Testis (tissue), 3 donors: ENCODE data around the gene PTPRN2. TPM values are rescaled to one million over a fixed set of nuclear protein-coding genes. Genes with fewer than 3 reads are reported as not detected.

ENCODE experiments used
- DNase-seq: peaks from one replicate; pipeline ENCODE4 v3.0.0-alpha.2; 2019
- H3K27ac ChIP-seq, 2 donors: fragments of 200-600 bp; sonication (generic); one replicate each; pipeline ENCODE4 v1.5.1; 2019
- H3K27me3 ChIP-seq: fragments of 200-600 bp; sonication (generic); one replicate; pipeline ENCODE4 v1.5.1; 2019
- H3K36me3 ChIP-seq: fragments of 200-600 bp; sonication (generic); one replicate; pipeline ENCODE4 v1.5.1; 2017; ENCODE audit warnings: low read depth; ENCODE audit errors: missing control alignments
- H3K4me1 ChIP-seq: fragments of 200-600 bp; sonication (generic); one replicate; pipeline ENCODE4 v1.5.1; 2019
- H3K4me3 ChIP-seq, 2 donors: fragments of 200-600 bp; sonication (generic); one replicate each; pipeline ENCODE4 v1.5.1; 2017 to 2019
- H3K9me3 ChIP-seq: fragments of 200-600 bp; sonication (generic); one replicate; pipeline ENCODE4 v1.5.1; 2017
- POLR2A ChIP-seq: fragments of 450-650 bp; IDR thresholded peaks from one replicate; pipeline ENCODE4 v1.6.1; 2017; ENCODE audit warnings: antibody characterized with exemption, mild to moderate bottlenecking, moderate library complexity
- WGBS, 2 donors: methylation state at CpG; one replicate each; pipeline ENCODE4 v1.1.5; 2018; 5-methylcytosine and 5-hydroxymethylcytosine counted together
- intact Hi-C: fragments of 100-400 bp; cut with DNase I; formaldehyde crosslinking; loops from one replicate; pipeline ENCODE4 v1.15.1; 2023; ENCODE audit warnings: low total_unique reads
- polyA plus RNA-seq: library from polyadenylated mRNA; stranded (reverse); fragments of 350-450 nt; fragmentation: Illumina TruSeq; extraction: RNeasy Lipid Tissue Mini Kit (QIAGEN cat#74804); gene quantifications from one replicate; pipeline ENCODE4 v1.2.3, GENCODE V29; 2014; ENCODE audit warnings: low read depth, low replicate concordance; ENCODE audit not compliant: insufficient read depth
- total RNA-seq, 2 donors: library from RNA; depleted of rRNA; stranded (reverse); fragments of >200 nt; gene quantifications; one replicate each; pipeline ENCODE4 v1.2.3, GENCODE V29; 2016
- TF ChIP-seq, protein P1 (sequence below), 3 experiments: fragments of 450-650 bp in 2 of 3; fragments of 200-600 bp in 1 of 3; sonication (generic) in 1 of 3; IDR thresholded peaks; one replicate each; pipeline ENCODE4 v1.5.1; 2016 to 2019; ENCODE audit warnings: antibody characterized with exemption in 3 of 3, mild to moderate bottlenecking in 2 of 3, moderate library complexity in 1 of 3

PTPRN2 gene
- total and polyA plus RNA-seq, 3 donors from 2014 or later = 9.3 to 10.8 (median 9.8) TPM

DNA sequence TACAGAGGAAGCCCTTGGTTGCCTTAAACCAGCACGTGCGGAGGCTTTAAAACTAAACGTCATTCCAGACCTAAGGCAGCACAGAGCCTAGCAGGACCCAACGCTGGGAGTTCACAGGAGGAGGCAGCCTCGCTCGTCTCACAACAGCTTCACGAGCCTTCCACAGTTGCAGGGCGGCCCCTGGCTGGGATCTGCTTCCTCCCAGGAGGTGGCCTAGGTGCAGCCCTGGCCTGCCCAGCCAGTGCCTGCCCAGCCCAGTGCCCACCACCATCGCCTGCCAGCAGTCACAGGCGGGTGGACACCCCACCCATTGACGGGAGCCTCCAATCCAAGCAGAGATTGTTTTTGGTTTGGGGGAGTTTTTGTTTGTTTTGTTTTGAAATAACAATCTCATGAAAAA is 96.5 kb downstream of the PTPRN2 start:
- 71 to 74% methylated on average over 6 to 11 of the region's 11 CpGs for WGBS, 2 donors
- Histone ChIP-seq H3K36me3 (no peaks in the 10 kb centered on the region), H3K27me3 (no peaks in the 10 kb centered on the region), H3K9me3 (no peaks in the 10 kb centered on the region), H3K4me3 (no peak overlapping the region), H3K4me1 (no peaks in the 10 kb centered on the region), H3K27ac (no peak overlapping the region)
- intact Hi-C loops = no loop called here
- TF ChIP-seq, protein P1, sequence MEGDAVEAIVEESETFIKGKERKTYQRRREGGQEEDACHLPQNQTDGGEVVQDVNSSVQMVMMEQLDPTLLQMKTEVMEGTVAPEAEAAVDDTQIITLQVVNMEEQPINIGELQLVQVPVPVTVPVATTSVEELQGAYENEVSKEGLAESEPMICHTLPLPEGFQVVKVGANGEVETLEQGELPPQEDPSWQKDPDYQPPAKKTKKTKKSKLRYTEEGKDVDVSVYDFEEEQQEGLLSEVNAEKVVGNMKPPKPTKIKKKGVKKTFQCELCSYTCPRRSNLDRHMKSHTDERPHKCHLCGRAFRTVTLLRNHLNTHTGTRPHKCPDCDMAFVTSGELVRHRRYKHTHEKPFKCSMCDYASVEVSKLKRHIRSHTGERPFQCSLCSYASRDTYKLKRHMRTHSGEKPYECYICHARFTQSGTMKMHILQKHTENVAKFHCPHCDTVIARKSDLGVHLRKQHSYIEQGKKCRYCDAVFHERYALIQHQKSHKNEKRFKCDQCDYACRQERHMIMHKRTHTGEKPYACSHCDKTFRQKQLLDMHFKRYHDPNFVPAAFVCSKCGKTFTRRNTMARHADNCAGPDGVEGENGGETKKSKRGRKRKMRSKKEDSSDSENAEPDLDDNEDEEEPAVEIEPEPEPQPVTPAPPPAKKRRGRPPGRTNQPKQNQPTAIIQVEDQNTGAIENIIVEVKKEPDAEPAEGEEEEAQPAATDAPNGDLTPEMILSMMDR (IDR thresholded peaks at IDR 0.05) = no peak
- no peak for TF ChIP-seq POLR2A
- no peak for DNase-seq

DNA sequence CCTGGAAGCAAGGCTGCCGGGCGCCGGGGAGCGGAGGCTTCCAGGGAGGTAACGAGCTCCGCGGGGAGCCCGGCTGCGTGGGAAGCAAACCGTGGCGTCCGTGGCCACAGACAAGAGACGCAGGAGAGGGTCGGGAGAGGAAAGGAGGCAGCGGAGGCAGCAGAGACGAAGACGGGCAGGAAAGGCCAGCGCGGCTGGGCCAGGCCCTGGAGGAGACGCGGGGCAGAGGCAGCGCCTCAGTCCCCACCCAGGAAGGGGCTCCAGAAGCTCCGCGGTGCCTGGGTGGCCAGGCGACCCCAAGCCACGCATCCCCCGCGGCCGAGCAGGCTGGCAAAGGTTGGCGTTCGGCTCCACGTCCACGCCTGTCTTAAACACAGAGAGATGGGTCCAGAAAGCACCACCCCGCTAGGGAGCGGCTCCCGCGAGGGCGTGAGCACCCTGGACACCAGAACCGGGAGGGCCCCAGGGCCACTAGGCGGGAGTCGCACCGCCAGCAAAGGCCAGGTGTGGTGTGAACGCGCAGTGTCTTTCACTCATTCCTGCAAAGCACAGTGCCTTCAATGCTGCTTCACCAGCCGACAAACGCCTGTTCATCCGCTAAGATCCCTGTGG is 97.3 kb downstream of the PTPRN2 start:
- intact Hi-C loops = no loop called here
- no peaks in the 10 kb centered on the region for H3K27me3 ChIP-seq
- no peak for DNase-seq
- WGBS, 2 donors = 88% methylated on average over 27 to 43 of the region's 47 CpGs
- no peaks in the 10 kb centered on the region for H3K4me1 ChIP-seq
- H3K27ac ChIP-seq = no peak overlapping the region
- peak overlapping the region in 1 of 2 donors; percentile 20 for H3K4me3 ChIP-seq
- H3K9me3 ChIP-seq = no peaks in the 10 kb centered on the region
- TF ChIP-seq, protein P1 (IDR thresholded peaks at IDR 0.05) = no peak
- no peak for TF ChIP-seq POLR2A
- H3K36me3 ChIP-seq = no peaks in the 10 kb centered on the region

DNA sequence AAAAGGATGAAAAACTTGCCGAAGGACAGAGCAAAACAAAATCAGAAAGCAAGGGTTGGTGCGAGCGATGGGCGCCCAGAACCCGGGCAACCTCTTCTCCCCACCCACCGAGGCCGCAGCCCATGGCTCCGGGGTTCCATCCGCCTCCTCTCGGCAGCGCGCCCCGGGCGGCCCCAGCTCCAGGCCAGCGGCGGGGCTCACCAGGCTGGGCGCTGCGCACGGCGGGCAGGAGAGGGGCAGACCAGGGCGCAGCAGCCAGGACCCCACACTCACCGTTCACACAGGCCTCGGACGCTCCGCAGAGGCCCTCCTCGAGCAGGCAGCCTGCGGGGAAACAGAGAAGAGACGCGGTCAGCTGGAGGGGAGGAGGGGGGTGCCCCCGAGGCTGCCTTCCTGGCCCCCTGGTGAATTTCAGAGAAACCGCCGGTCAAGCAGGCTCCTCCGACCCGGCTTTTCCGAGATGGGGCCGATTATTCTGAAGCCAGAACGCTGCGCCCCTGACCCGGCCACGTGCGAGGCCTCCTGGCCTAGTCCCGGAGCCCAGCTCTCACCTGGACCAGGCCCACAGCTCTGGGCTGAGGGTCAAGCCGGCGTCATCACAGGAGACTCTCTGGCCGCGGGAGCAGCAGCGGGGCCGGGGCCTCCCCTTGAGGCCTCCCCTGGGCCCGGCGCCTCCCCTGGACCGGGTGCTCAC is 98.0 kb downstream of the PTPRN2 start:
- peak overlapping the region in 1 of 2 donors; percentile 20 for H3K4me3 ChIP-seq
- H3K4me1 ChIP-seq = no peaks in the 10 kb centered on the region
- no peak for DNase-seq
- H3K27ac ChIP-seq = no peak overlapping the region
- WGBS, 2 donors = 77 to 79% methylated on average over 20 to 51 of the region's 51 CpGs
- no peaks in the 10 kb centered on the region for H3K9me3 ChIP-seq
- no peaks in the 10 kb centered on the region for H3K27me3 ChIP-seq
- TF ChIP-seq, protein P1 (IDR thresholded peaks at IDR 0.05) = no peak
- TF ChIP-seq POLR2A = no peak
- no peaks in the 10 kb centered on the region for H3K36me3 ChIP-seq
- intact Hi-C loops = no loop called here

DNA sequence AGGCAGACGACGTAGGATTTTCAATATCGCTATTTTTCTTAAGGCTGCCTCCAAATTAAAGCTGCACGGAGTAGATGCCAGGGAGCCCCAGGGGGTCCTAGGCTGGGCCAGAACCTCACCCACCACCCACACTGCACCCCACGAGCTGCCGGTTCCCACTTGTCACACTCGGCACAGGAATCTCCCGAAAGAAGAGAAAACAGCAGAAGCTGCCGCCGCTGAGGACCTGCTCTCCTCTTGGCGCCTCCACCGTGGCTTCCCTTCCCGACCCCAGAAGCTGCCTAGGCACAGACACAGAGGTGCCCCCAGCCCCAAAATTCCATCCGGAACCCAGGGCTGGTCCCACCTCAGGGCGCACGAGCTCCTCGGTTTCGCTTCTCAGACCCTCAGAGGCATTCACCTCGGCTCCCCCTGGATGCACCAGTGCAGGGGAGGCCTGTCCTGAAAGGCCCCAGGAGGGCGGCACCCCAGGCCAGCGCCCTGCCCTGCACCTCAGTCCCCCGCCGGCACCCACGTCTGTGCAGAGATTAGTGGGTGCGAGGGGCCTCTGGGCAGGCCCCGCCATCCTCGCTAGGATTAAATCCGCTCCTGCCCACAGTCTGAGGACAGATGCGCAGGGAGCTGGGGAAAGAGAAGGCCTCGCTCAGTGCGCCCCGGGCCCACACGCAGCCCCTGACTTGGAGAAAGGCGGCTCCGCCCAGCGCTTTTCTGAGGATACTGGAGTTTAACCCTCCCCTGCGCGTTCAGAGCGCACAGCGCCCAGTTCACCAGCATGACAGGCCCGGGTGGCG is 99.2 kb downstream of the PTPRN2 start:
- Histone ChIP-seq H3K4me1 (no peaks in the 10 kb centered on the region), H3K36me3 (no peaks in the 10 kb centered on the region), H3K9me3 (no peaks in the 10 kb centered on the region), H3K27ac (no peak overlapping the region), H3K4me3 (no peak overlapping the region), H3K27me3 (no peaks in the 10 kb centered on the region)
- no peak for DNase-seq
- WGBS, 2 donors = 52 to 69% methylated on average over 12 to 41 of the region's 42 CpGs
- TF ChIP-seq, protein P1 (IDR thresholded peaks at IDR 0.05) = no peak
- TF ChIP-seq POLR2A = no peak
- intact Hi-C loops = no loop called here
